ENCODE results near the gene BUD31.
A peak's percentile ranks its signal among the peaks of the same experiment; 100 is the strongest.

BUD31 gene

GRCh38 chr7:99392046-99392445, 16.7 kb upstream of the BUD31 start:
- TF ChIP-seq ZNF70 (CRISPR knock-in tag; IDR thresholded peaks at IDR 0.05) (no peak), PATZ1 (CRISPR knock-in tag; IDR thresholded peaks at IDR 0.05; ENCODE audit: borderline replicate concordance) (no peak), ZNF565 (CRISPR knock-in tag; conservative IDR thresholded peaks at IDR 0.05; ENCODE audit: low read depth) (no peak), ZC3H10 (CRISPR knock-in tag; IDR thresholded peaks at IDR 0.05) (no peak), ARNTL (CRISPR knock-in tag; IDR thresholded peaks at IDR 0.05; ENCODE audit: borderline replicate concordance, low read depth) (no peak), CSDC2 (CRISPR knock-in tag; IDR thresholded peaks at IDR 0.05) (no peak), ZNF8 (CRISPR knock-in tag; IDR thresholded peaks at IDR 0.05) (no peak), SNAI2 (CRISPR knock-in tag; IDR thresholded peaks at IDR 0.05) (no peak), OSR1 (CRISPR knock-in tag; IDR thresholded peaks at IDR 0.05) (no peak), GLIS3 (CRISPR knock-in tag; IDR thresholded peaks at IDR 0.05) (no peak), RARB (CRISPR knock-in tag; IDR thresholded peaks at IDR 0.05) (no peak)
- TF ChIP-seq, protein P1, sequence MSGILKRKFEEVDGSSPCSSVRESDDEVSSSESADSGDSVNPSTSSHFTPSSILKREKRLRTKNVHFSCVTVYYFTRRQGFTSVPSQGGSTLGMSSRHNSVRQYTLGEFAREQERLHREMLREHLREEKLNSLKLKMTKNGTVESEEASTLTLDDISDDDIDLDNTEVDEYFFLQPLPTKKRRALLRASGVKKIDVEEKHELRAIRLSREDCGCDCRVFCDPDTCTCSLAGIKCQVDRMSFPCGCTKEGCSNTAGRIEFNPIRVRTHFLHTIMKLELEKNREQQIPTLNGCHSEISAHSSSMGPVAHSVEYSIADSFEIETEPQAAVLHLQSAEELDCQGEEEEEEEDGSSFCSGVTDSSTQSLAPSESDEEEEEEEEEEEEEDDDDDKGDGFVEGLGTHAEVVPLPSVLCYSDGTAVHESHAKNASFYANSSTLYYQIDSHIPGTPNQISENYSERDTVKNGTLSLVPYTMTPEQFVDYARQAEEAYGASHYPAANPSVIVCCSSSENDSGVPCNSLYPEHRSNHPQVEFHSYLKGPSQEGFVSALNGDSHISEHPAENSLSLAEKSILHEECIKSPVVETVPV (CRISPR knock-in tag; IDR thresholded peaks at IDR 0.05) = no peak
- TF ChIP-seq, protein P2, sequence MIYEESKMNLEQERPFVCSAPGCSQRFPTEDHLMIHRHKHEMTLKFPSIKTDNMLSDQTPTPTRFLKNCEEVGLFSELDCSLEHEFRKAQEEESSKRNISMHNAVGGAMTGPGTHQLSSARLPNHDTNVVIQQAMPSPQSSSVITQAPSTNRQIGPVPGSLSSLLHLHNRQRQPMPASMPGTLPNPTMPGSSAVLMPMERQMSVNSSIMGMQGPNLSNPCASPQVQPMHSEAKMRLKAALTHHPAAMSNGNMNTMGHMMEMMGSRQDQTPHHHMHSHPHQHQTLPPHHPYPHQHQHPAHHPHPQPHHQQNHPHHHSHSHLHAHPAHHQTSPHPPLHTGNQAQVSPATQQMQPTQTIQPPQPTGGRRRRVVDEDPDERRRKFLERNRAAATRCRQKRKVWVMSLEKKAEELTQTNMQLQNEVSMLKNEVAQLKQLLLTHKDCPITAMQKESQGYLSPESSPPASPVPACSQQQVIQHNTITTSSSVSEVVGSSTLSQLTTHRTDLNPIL (CRISPR knock-in tag; IDR thresholded peaks at IDR 0.05; ENCODE audit: low read depth) = no peak
- TF ChIP-seq, protein P3, sequence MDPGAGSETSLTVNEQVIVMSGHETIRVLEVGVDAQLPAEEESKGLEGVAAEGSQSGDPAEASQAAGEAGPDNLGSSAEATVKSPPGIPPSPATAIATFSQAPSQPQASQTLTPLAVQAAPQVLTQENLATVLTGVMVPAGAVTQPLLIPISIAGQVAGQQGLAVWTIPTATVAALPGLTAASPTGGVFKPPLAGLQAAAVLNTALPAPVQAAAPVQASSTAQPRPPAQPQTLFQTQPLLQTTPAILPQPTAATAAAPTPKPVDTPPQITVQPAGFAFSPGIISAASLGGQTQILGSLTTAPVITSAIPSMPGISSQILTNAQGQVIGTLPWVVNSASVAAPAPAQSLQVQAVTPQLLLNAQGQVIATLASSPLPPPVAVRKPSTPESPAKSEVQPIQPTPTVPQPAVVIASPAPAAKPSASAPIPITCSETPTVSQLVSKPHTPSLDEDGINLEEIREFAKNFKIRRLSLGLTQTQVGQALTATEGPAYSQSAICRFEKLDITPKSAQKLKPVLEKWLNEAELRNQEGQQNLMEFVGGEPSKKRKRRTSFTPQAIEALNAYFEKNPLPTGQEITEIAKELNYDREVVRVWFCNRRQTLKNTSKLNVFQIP (CRISPR knock-in tag; IDR thresholded peaks at IDR 0.05; ENCODE audit: borderline replicate concordance, low read depth) = no peak
- ATAC-seq = no peak

DNA sequence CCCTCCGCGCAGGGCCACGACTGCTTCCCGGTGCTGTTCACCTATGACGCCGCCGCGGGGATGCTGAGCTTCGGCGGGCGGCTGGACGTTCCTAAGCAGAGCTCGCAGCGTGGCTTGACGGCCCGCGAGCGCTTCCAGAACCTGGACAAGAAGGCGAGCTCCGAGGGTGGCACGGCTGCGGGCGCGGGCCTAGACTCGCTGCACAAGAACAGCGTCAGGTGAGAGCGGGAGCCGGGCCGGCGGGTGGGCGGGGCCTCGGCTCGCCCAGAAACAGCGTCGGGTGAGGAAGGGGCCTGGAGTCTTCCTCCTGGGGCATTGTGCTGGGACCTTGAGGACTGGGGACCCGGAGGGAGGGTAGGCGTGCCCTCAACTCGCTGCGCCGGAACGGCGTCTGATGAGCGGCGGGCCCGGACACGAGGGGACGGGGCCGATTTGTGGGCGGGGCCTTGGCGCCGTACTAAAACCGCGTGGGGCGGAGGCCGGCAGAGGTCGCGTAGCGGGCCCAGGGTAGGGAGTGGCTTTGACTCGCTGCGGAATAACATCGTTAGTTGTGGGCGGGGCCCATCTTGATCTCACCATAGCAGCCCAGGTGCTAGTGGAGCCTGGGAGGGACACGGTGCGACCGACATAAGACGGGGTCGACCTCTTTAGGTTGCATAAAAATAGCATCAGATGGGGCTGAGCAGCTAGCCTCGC, 16.0 kb upstream of the BUD31 start:
- TF ChIP-seq CSDC2 (CRISPR knock-in tag; IDR thresholded peaks at IDR 0.05) = no peak
- no peak for TF ChIP-seq ZFP30 (CRISPR knock-in tag; IDR thresholded peaks at IDR 0.05)
- no peak for TF ChIP-seq BACH2 (CRISPR knock-in tag; IDR thresholded peaks at IDR 0.05; ENCODE audit: borderline replicate concordance)
- TF ChIP-seq TCF4 (CRISPR knock-in tag; IDR thresholded peaks at IDR 0.05; ENCODE audit: borderline replicate concordance) = no peak
- TF ChIP-seq ZNF8 (CRISPR knock-in tag; IDR thresholded peaks at IDR 0.05) = no peak; the same call in 1 of the 2 replicates
- no peak for TF ChIP-seq ZNF70 (CRISPR knock-in tag; IDR thresholded peaks at IDR 0.05)
- no peak for TF ChIP-seq ZNF565 (CRISPR knock-in tag; conservative IDR thresholded peaks at IDR 0.05; ENCODE audit: low read depth)
- no peak for TF ChIP-seq SNAI2 (CRISPR knock-in tag; IDR thresholded peaks at IDR 0.05)
- no peak for TF ChIP-seq OSR1 (CRISPR knock-in tag; IDR thresholded peaks at IDR 0.05)
- TF ChIP-seq ARNTL (CRISPR knock-in tag; IDR thresholded peaks at IDR 0.05; ENCODE audit: borderline replicate concordance, low read depth) = no peak
- TF ChIP-seq GLIS3 (CRISPR knock-in tag; IDR thresholded peaks at IDR 0.05) = peak; percentile 78; the same call in 1 of the 2 replicates
- TF ChIP-seq, protein P4, sequence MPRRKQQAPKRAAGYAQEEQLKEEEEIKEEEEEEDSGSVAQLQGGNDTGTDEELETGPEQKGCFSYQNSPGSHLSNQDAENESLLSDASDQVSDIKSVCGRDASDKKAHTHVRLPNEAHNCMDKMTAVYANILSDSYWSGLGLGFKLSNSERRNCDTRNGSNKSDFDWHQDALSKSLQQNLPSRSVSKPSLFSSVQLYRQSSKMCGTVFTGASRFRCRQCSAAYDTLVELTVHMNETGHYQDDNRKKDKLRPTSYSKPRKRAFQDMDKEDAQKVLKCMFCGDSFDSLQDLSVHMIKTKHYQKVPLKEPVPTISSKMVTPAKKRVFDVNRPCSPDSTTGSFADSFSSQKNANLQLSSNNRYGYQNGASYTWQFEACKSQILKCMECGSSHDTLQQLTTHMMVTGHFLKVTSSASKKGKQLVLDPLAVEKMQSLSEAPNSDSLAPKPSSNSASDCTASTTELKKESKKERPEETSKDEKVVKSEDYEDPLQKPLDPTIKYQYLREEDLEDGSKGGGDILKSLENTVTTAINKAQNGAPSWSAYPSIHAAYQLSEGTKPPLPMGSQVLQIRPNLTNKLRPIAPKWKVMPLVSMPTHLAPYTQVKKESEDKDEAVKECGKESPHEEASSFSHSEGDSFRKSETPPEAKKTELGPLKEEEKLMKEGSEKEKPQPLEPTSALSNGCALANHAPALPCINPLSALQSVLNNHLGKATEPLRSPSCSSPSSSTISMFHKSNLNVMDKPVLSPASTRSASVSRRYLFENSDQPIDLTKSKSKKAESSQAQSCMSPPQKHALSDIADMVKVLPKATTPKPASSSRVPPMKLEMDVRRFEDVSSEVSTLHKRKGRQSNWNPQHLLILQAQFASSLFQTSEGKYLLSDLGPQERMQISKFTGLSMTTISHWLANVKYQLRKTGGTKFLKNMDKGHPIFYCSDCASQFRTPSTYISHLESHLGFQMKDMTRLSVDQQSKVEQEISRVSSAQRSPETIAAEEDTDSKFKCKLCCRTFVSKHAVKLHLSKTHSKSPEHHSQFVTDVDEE (CRISPR knock-in tag; IDR thresholded peaks at IDR 0.05) = 0 out of 2 replicates have a peak, but pooled peaks have one; percentile 27
- no peak for TF ChIP-seq ISL1 (CRISPR knock-in tag; IDR thresholded peaks at IDR 0.05)
- TF ChIP-seq, protein P2 (CRISPR knock-in tag; IDR thresholded peaks at IDR 0.05; ENCODE audit: low read depth) = no peak
- no peak for TF ChIP-seq PPARA (CRISPR knock-in tag; IDR thresholded peaks at IDR 0.05; ENCODE audit: borderline replicate concordance)
- no peak for TF ChIP-seq RARB (CRISPR knock-in tag; IDR thresholded peaks at IDR 0.05)
- no peak for TF ChIP-seq ZC3H10 (CRISPR knock-in tag; IDR thresholded peaks at IDR 0.05)
- TF ChIP-seq, protein P3 (CRISPR knock-in tag; IDR thresholded peaks at IDR 0.05; ENCODE audit: borderline replicate concordance, low read depth) = no peak
- no peak for TF ChIP-seq PATZ1 (CRISPR knock-in tag; IDR thresholded peaks at IDR 0.05; ENCODE audit: borderline replicate concordance)
- TF ChIP-seq, protein P1 (CRISPR knock-in tag; IDR thresholded peaks at IDR 0.05) = peak; percentile 30; the same call in 1 of the 2 replicates
- ATAC-seq = peak; percentile 68

Data from SK-N-SH treated with all-trans-retinoic acid at 6 μM for 48 hours (cell line).